Motor neuron (in vitro differentiated cells): Measurements from ENCODE around the gene RETREG2. TPM values are rescaled to one million over a fixed set of nuclear protein-coding genes. Genes with fewer than 3 reads are reported as not detected.
A peak's percentile ranks its signal among the peaks of the same experiment; 100 is the strongest.

Experiments used
- ATAC-seq, 8 experiments: fragments of 200-7000 bp; cut with Tn5 transposase; replicated peaks in 6 of 8; 2 replicates each; pipeline ENCODE4 v1.8.0; 2021; ENCODE audit warnings: mild to moderate bottlenecking in 8 of 8, moderate library complexity in 8 of 8
- H3K27ac ChIP-seq, 2 donors: fragments of 250-450 bp; sonication (Bioruptor Pico); 2 replicates each; pipeline ENCODE4 v1.9.0; 2021; ENCODE audit warnings: antibody characterized with exemption in 2 of 2, mild to moderate bottlenecking in 2 of 2, moderate library complexity in 1 of 2
- H3K4me1 ChIP-seq, 2 donors: fragments of 250-450 bp; sonication (Bioruptor Pico); replicated peaks in 1 of 2; 2 replicates each; pipeline ENCODE4 v1.6.1; 2021; ENCODE audit warnings: antibody characterized with exemption in 2 of 2, mild to moderate bottlenecking in 2 of 2, moderate library complexity in 1 of 2
- H3K4me3 ChIP-seq, 5 donors: fragments of 250-450 bp; sonication (Bioruptor Pico); 2 replicates each; pipeline ENCODE4 v1.9.0; 2021; ENCODE audit warnings: antibody characterized with exemption in 5 of 5, mild to moderate bottlenecking in 5 of 5, moderate library complexity in 4 of 5
- WGBS, 10 experiments: fragments of 450-650 bp; shearing (Covaris generic); methylation state at CpG; one replicate each; pipeline ENCODE4 v1.0.0; 2022; 5-methylcytosine and 5-hydroxymethylcytosine counted together
- in situ Hi-C, 9 experiments: fragments of 400-800 bp; cut with MboI; loops; one replicate each; pipeline ENCODE4 v1.15.0; 2021; ENCODE audit warnings: low sequenced_read_pairs in 9 of 9, low pct_unique_long_range_greater_than_20kb in 2 of 9; ENCODE audit not compliant: unreplicated experiment in 9 of 9
- total RNA-seq, 8 experiments: library from RNA; unstranded; fragments of 300-600 nt; gene quantifications; 2 replicates each; pipeline versions ENCODE4 v1.2.3 to v1.2.4, GENCODE V29; 2022

Gene RETREG2
- total RNA-seq, 8 experiments from 2014 or later: 41.0 to 102 (median 69.0) TPM

DNA sequence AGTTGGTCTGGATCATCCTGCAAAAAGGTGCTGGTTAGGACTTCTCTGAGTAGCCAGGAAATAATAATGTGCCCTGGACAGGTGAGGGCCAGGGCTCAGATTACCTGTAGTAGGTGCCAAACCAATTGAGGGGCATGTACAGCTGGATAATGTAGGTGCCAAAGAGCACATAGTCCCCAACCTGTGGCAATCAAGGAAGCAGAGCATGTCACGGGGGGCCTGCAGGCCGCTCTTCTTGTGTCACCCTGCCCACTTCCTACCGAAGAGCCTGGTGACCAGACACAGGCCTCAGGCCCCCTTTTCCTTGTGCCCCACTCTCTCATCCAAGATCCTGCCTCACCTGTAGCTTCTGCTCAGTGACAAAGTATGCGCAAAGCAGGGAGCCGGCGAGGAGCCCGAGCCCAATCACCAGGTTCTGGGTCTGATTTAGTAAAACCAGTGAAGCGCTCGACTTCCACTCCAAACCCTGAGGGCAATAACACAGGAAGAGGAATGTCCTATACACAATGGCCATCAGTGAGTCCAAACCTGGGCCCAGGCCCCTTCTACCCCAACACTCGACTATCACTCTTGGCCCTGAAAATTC is 35.5 kb downstream of the RETREG2 start:
- in situ Hi-C loops: no loop called here
- no peak for ATAC-seq
- Histone ChIP-seq H3K27ac (no peak overlapping the region), H3K4me3 (no peak overlapping the region), H3K4me1 (peaks cover 5 to 8% of the 10 kb centered on the region in 2 donors)
- WGBS, 10 experiments: 57 to 100% (median 99%) methylated on average over 1 to 7 of the region's 10 CpGs; no CpG with 5 or more reads in 2 of the 10 experiments

DNA sequence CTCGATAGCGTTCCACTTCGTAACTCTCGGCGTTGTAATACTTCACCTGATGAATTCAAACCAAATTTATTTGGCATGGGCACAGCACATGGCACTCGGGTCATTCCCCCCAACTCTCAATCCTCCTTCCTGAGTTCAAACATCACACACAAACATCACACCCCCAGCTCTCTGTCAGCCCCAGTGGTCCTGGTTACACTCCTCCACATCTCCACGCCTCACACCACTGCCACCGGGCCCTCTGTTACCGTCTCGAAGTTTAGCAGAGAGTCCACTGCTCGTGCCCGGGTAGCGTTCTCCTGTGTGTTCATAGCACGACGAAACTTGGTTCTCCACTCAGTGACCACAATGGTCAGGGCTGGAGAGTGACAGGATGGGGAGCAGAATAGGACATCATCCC is 36.1 kb downstream of the RETREG2 start:
- Histone ChIP-seq H3K4me3 (no peak overlapping the region), H3K4me1 (peaks cover 6 to 8% of the 10 kb centered on the region in 2 donors), H3K27ac (no peak overlapping the region)
- WGBS, 10 experiments: 92 to 100% (median 99%) methylated on average over 1 to 13 of the region's 15 CpGs; no CpG with 5 or more reads in 3 of the 10 experiments
- in situ Hi-C loops: no loop called here
- no peak for ATAC-seq

DNA sequence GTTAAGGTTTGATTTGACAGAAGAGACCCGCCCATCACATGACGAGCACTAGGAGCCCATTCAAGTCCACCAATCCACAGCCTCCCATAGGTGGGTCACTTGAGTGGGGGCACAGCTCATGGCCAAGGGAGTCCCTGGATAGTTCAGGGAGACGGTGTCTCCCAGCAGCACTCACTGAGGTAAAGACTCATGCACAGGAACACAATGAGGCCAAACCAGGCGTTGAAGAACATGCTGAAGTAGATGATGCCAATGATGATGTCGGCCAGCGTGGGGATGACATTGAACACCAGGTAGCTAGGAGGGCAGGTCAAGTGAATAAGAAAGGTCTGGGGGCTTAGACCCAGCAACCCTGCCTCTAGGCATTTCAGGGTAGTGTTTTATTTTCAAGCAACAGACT is 36.7 kb downstream of the RETREG2 start:
- no peak for ATAC-seq
- in situ Hi-C loops: no loop called here
- WGBS, 10 experiments: 86 to 100% (median 100%) methylated on average over 1 to 5 of the region's 6 CpGs; no CpG with 5 or more reads in 3 of the 10 experiments

GRCh38 chr2:219215871-219216534 is 37.9 kb downstream of the RETREG2 start:
- no peak overlapping the region for H3K27ac ChIP-seq
- ATAC-seq: no peak

More for the DNA sequence above, 36.7 kb downstream of the RETREG2 start:
- Histone ChIP-seq H3K4me3 (no peak overlapping the region), H3K4me1 (peaks cover 12 to 13% of the 10 kb centered on the region in 2 donors), H3K27ac (no peak overlapping the region)

DNA sequence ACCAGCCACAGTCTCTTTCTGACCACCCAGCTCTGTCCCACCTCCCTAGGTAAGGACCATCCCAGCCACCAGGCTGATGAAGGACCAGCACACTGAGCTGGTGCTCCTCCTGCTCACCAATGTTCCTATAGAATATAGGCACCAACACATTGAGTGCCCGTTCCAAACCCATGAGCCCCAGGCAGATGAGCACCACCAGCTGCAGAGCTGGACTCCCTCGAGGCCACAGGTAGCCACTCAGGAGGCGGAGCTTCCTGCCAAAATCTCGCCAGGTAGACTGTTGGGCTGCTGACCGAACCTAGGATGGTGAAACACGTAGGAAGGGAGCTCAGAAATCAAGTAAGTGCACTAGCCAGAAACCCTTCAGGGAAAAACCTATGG is 38.5 kb downstream of the RETREG2 start:
- in situ Hi-C loops: no loop called here
- no peak overlapping the region for H3K27ac ChIP-seq
- 40 to 100% (median 94%) methylated on average over 1 to 4 of the region's 6 CpGs; no CpG with 5 or more reads in 5 of the 10 experiments for WGBS, 10 experiments
- peaks cover 12 to 13% of the 10 kb centered on the region in 2 donors for H3K4me1 ChIP-seq
- no peak for ATAC-seq
- no peak overlapping the region for H3K4me3 ChIP-seq

More at GRCh38 chr2:219215871-219216534, 37.9 kb downstream of the RETREG2 start:
- peaks cover 12 to 13% of the 10 kb centered on the region in 2 donors for H3K4me1 ChIP-seq
- in situ Hi-C loops: no loop called here
- no peak overlapping the region for H3K4me3 ChIP-seq
- WGBS, 10 experiments: 90 to 100% (median 100%) methylated on average over 1 to 2 of the region's 27 CpGs; no CpG with 5 or more reads in 7 of the 10 experiments

- peak overlapping the region; percentile 72 to 87 for H3K27ac ChIP-seq
- H3K4me1 ChIP-seq: peaks cover 12 to 13% of the 10 kb centered on the region in 2 donors
- peak overlapping the region; percentile 41 to 60 (median 50) for H3K4me3 ChIP-seq
- in situ Hi-C loops: no loop called here
- ATAC-seq: peak; percentile 43 to 76 (median 53)
- 0 to 3% (median 0%) methylated on average over 1 to 6 of the region's 37 CpGs; no CpG with 5 or more reads in 4 of the 10 experiments for WGBS, 10 experiments
Observed at GRCh38 chr2:219218217-219218731, 40.2 kb downstream of the RETREG2 start.

DNA sequence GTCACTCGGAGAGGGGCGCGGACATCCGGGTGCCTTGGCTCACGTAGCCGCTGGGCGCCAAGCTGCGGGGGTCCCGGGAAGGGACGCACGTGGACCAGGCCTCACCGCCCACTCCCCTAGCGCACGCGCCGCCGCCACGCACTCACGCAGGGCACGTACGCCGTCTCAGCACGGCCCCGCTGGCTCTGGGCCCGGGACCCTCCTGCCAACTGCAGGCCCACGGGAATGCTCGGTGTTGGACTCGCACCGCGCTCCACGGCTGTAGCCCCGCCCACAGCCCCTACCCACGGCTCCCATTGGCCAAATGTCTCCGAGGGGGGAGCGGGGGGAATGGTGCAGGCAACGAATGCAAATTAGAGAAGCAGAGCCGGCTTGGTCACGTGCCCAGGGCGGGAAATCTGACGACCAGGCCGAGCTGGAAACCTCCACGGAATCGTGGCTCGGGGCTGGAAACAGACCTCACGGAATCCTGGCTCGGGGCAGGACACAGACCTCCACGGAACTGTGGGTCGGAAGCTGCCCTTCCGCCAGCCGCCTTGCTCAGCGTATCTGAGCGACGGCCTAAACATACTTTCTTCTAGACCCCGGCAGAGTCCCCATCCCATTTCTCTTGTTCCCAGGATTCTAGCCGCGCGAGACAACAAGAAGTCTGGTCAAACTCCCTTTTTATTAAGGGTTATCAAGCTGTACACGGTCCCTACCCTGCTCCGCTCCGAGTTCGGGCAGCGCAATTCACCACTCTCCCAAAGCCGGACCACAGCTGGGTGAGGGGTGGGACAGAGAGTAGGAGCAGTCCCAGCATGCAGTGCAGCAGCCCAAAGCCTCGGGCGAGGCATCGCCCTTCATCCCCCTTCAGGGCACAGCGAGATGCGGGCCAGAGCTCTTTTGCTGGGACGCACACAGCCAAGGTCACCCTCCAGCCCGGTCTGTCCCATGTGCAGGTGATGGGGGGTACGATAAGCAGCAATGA is 40.9 kb downstream of the RETREG2 start, which contains the start of gene ABCB6:
Gene ABCB6 (minus strand): TSS at position 227 of the 970 bp plus-strand sequence. CDS start 285 bp downstream, outside the sequence.
- Histone ChIP-seq H3K4me3 (peak within 1 kb of the TSS; percentile 41 to 60 (median 50)), H3K27ac (peak within 1 kb of the TSS; percentile 72 to 87), H3K4me1 (peaks cover 12 to 13% of the 10 kb centered on the region in 2 donors)
- 0 to 60% (median 20%) methylated on average over 1 to 19 of the region's 71 CpGs; no CpG with 5 or more reads in 4 of the 10 experiments for WGBS, 10 experiments
- in situ Hi-C loops: no loop called here
- ATAC-seq: peak; percentile 66 to 89 (median 84)

DNA sequence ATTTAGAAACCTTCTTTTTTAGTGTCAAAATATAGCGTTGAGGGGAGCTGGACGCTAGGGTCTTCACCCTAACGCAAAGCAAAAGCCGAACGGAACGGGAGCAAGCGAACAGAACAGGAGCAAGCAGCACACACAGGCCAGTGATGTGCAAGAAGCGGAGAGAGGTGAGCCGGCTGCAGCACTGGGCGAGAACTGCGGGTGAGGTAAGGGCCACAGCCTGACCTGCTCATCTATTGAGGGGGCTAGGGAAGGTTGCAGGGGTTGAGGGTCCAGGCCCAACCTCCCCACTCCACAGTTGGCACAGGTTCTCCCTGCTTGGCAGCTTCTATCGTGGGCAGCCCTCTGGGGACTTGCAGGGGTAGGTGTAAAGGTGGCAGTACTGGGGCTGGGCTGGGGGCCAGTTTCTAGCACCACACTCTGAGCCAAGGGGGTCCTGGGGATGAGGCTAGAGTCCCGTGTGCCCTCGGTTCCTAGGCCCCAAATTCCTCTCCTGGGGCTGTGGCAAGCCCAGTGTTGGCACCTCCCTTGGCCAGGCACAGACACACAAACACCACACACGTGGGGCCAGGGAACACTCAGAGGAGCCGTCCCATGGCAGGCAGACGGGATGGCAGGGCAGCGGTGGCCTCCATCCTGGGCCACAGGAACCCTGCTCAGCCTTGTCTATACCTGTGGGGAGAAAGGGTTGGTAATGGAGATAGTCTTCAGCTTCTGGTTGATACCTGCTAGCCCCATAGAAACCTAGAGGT is 41.9 kb downstream of the RETREG2 start:
- Histone ChIP-seq H3K4me3 (peak overlapping the region in 1 of 5 donors; percentile 50), H3K27ac (no peak overlapping the region), H3K4me1 (peaks cover 12 to 13% of the 10 kb centered on the region in 2 donors)
- ATAC-seq: no peak
- WGBS, 10 experiments: 87 to 100% (median 95%) methylated on average over 1 to 9 of the region's 18 CpGs; no CpG with 5 or more reads in 2 of the 10 experiments
- in situ Hi-C loops: no loop called here

GRCh38 chr2:219220652-219221402 is 42.8 kb downstream of the RETREG2 start:
- H3K4me3 ChIP-seq: no peak overlapping the region
- in situ Hi-C loops: no loop called here
- H3K27ac ChIP-seq: no peak overlapping the region
- no peak for ATAC-seq
- WGBS, 10 experiments: 82 to 100% (median 100%) methylated on average over 2 to 4 of the region's 19 CpGs; no CpG with 5 or more reads in 4 of the 10 experiments
- peaks cover 12 to 13% of the 10 kb centered on the region in 2 donors for H3K4me1 ChIP-seq

- in situ Hi-C loops: no loop called here
- 80 to 100% (median 92%) methylated on average over 1 to 5 of the region's 16 CpGs; no CpG with 5 or more reads in 2 of the 10 experiments for WGBS, 10 experiments
- ATAC-seq: no peak
- H3K4me1 ChIP-seq: peaks cover 11 to 12% of the 10 kb centered on the region in 2 donors
- no peak overlapping the region for H3K4me3 ChIP-seq
- H3K27ac ChIP-seq: no peak overlapping the region
Observed at GRCh38 chr2:219221957-219222518, 44.0 kb downstream of the RETREG2 start.
